ENCODE data around the gene ROGDI. TPM values are rescaled to one million over a fixed set of nuclear protein-coding genes. Genes with fewer than 3 reads are reported as not detected.

ROGDI gene
- total RNA-seq, 1 donor from 2014 or later, result 22.2 TPM

DNA sequence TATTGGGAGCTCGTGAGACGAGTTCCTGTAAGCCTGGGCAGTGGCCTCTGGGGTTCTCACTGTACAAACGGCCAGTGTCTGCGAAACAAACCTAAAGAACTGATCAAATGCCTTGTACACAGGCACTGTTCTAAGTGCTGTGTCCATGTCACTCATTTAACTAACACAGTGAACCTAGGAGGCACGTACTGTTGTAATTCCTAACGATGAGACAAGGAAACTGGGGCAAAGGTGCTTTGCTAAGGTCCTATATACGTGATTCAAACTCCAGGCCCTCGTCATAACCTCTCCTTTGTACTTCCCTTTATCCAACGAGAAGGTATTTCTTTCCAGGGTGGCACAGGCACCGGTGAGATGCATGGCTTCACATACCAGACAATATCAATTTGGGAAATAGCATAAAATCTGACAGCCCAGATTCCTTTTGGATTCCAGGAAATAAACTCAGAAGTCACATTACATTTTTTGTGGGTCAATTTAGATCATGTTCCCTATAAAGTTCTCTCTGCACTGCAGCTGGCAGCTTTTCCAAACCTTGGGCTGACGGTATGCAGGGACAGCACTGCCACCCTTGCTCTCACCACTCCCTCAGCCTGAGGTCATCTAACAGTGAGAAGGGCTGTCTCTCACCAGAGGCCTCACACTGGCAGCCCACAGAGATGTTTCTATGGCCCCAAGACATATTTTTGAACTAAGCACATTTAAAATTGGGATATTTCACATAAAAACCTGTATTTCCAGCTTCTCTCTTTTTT lies 26.3 kb upstream of the ROGDI start:
- Mint-ChIP-seq H3K4me3 (no peak overlapping the region), H3K4me1 (no peaks in the 10 kb centered on the region)

DNA sequence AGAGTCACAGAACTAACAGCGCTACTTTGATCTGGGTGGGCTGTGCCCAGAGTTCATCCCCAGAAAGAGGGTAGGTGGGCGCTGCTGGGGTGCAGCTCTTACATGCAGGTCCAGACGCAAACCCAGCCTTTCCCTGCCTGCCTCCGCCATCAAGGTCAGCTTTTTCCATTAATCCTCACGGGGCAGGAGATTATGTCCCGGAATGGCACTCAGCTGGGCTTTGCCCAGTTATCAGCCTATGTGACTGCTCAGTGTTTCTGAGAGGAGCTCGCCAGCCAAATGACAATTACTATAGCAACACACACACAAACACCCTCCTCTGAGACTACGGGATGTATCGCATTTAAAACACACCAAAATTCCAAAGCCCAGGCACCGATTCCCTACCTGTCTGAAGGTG lies 24.5 kb upstream of the ROGDI start:
- no peaks in the 10 kb centered on the region for H3K36me3 ChIP-seq
- H4K20me1 ChIP-seq (ENCODE audit: low read depth), result peaks cover 7% of the 10 kb centered on the region
- no peak overlapping the region for H3K4me2 ChIP-seq
- no peaks in the 10 kb centered on the region for H3K79me2 ChIP-seq (ENCODE audit: low read depth)
- H3F3A ChIP-seq (ENCODE audit: low read depth), result peaks cover 10% of the 10 kb centered on the region
- H3K4me1 Mint-ChIP-seq, result no peaks in the 10 kb centered on the region
- H2AFZ ChIP-seq (replicated peaks), result no peak overlapping the region
- DNase-seq (ENCODE audit: low spot score), result no peak
- H3K27me3 ChIP-seq, result no peaks in the 10 kb centered on the region
- H3K9ac ChIP-seq, result no peak overlapping the region
- no peaks in the 10 kb centered on the region for H3K27me3 Mint-ChIP-seq (ENCODE audit: insufficient read depth, low read depth)
- H3K9me3 Mint-ChIP-seq, result no peaks in the 10 kb centered on the region
- H3K27ac Mint-ChIP-seq, result no peak overlapping the region
- TF ChIP-seq EZH2phosphoT487 (IDR thresholded peaks at IDR 0.05) (no peak), EZH2 (IDR thresholded peaks at IDR 0.05) (no peak)
- TF ChIP-seq, protein P1, sequence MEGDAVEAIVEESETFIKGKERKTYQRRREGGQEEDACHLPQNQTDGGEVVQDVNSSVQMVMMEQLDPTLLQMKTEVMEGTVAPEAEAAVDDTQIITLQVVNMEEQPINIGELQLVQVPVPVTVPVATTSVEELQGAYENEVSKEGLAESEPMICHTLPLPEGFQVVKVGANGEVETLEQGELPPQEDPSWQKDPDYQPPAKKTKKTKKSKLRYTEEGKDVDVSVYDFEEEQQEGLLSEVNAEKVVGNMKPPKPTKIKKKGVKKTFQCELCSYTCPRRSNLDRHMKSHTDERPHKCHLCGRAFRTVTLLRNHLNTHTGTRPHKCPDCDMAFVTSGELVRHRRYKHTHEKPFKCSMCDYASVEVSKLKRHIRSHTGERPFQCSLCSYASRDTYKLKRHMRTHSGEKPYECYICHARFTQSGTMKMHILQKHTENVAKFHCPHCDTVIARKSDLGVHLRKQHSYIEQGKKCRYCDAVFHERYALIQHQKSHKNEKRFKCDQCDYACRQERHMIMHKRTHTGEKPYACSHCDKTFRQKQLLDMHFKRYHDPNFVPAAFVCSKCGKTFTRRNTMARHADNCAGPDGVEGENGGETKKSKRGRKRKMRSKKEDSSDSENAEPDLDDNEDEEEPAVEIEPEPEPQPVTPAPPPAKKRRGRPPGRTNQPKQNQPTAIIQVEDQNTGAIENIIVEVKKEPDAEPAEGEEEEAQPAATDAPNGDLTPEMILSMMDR (IDR thresholded peaks at IDR 0.05), result no peak
- H3K9me3 ChIP-seq (ENCODE audit: low read depth), result no peaks in the 10 kb centered on the region
- H3K4me3 Mint-ChIP-seq, result no peak overlapping the region
- H3K36me3 Mint-ChIP-seq, result peaks cover 31% of the 10 kb centered on the region
- H3K27ac ChIP-seq, result no peak overlapping the region
- no peak overlapping the region for H3K4me3 ChIP-seq
- peaks cover 5% of the 10 kb centered on the region for H3K4me1 ChIP-seq

More for the DNA sequence above, 26.3 kb upstream of the ROGDI start:
- H2AFZ ChIP-seq (replicated peaks), result no peak overlapping the region
- H3K27me3 ChIP-seq, result no peaks in the 10 kb centered on the region
- no peak overlapping the region for H3K4me3 ChIP-seq
- Mint-ChIP-seq H3K36me3 (peaks cover 32% of the 10 kb centered on the region), H3K27ac (no peak overlapping the region), H3K9me3 (no peaks in the 10 kb centered on the region), H3K27me3 (ENCODE audit: insufficient read depth, low read depth) (no peaks in the 10 kb centered on the region)
- TF ChIP-seq EZH2 (IDR thresholded peaks at IDR 0.05) (no peak), EZH2phosphoT487 (IDR thresholded peaks at IDR 0.05) (no peak)
- TF ChIP-seq, protein P1 (IDR thresholded peaks at IDR 0.05), result no peak
- no peak overlapping the region for H3K27ac ChIP-seq
- peaks cover 10% of the 10 kb centered on the region for H3K36me3 ChIP-seq
- H3K4me1 ChIP-seq, result peaks cover 5% of the 10 kb centered on the region
- no peak overlapping the region for H3K4me2 ChIP-seq
- H3K79me2 ChIP-seq (ENCODE audit: low read depth), result no peaks in the 10 kb centered on the region
- H3F3A ChIP-seq (ENCODE audit: low read depth), result peaks cover 10% of the 10 kb centered on the region
- H4K20me1 ChIP-seq (ENCODE audit: low read depth), result peaks cover 7% of the 10 kb centered on the region
- DNase-seq (ENCODE audit: low spot score), result no peak
- H3K9ac ChIP-seq, result no peak overlapping the region
- no peaks in the 10 kb centered on the region for H3K9me3 ChIP-seq (ENCODE audit: low read depth)

DNA sequence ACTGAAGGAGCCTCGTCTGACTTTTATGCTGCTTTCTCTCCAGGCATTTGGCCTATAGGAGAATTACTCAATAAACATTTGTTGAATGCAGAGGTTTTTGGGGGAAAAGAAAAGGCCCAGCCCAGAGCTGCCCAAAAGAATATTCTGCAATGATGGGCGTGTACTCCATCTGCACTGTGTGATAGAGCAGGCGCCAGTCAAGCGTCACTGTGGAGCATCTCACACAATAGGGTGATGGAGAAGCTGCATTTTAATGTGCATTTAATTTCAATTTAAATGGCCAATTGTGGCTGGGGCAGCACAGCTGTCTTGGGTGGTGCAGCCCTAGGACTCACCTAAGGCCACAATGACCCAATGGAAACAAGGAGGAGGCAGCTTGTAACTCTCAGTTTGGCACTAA lies 24.1 kb upstream of the ROGDI start:
- Histone ChIP-seq H2AFZ (replicated peaks) (no peak overlapping the region), H3K4me3 (no peak overlapping the region), H4K20me1 (ENCODE audit: low read depth) (peaks cover 7% of the 10 kb centered on the region), H3K79me2 (ENCODE audit: low read depth) (no peaks in the 10 kb centered on the region), H3K36me3 (peaks cover 3% of the 10 kb centered on the region), H3K4me2 (no peak overlapping the region), H3K9ac (no peak overlapping the region), H3F3A (ENCODE audit: low read depth) (peaks cover 10% of the 10 kb centered on the region), H3K4me1 (peaks cover 5% of the 10 kb centered on the region), H3K27me3 (no peaks in the 10 kb centered on the region), H3K27ac (no peak overlapping the region), H3K9me3 (ENCODE audit: low read depth) (no peaks in the 10 kb centered on the region)
- H3K4me3 Mint-ChIP-seq, result no peak overlapping the region
- H3K9me3 Mint-ChIP-seq, result no peaks in the 10 kb centered on the region
- no peak overlapping the region for H3K27ac Mint-ChIP-seq
- peaks cover 33% of the 10 kb centered on the region for H3K36me3 Mint-ChIP-seq
- TF ChIP-seq EZH2phosphoT487 (IDR thresholded peaks at IDR 0.05), result no peak
- TF ChIP-seq EZH2 (IDR thresholded peaks at IDR 0.05), result no peak
- TF ChIP-seq, protein P1 (IDR thresholded peaks at IDR 0.05), result no peak
- no peaks in the 10 kb centered on the region for H3K27me3 Mint-ChIP-seq (ENCODE audit: insufficient read depth, low read depth)
- DNase-seq (ENCODE audit: low spot score), result no peak
- H3K4me1 Mint-ChIP-seq, result no peaks in the 10 kb centered on the region
